Upper lobe of left lung (tissue), 6 donors: ENCODE results near the gene GLIPR1L1. TPM values are rescaled to one million over a fixed set of nuclear protein-coding genes. Genes with fewer than 3 reads are reported as not detected.
"Not testable (repeated sequence)": the region's sequence is repeated elsewhere in the genome, so short reads cannot be mapped to it uniquely, and the experiment has no call there.

Experiments
- ATAC-seq, 2 donors: fragments of 200-7000 bp; cut with Tn5 transposase; one replicate each; pipeline ENCODE4 v1.9.1; 2022; ENCODE audit warnings: mild to moderate bottlenecking in 2 of 2, moderate library complexity in 2 of 2; ENCODE audit not compliant: low FRiP score in 2 of 2
- DNase-seq, 2 donors: peaks; one replicate each; pipeline ENCODE4 v3.0.0-alpha.2; 2019 to 2020
- H3K27ac ChIP-seq, 4 donors: fragments of 200-600 bp; sonication (generic); one replicate each; pipeline ENCODE4 v1.5.1; 2016 to 2019
- H3K27me3 ChIP-seq, 4 donors: fragments of 200-600 bp; sonication (generic); one replicate each; pipeline ENCODE4 v1.5.1; 2017 to 2019
- H3K36me3 ChIP-seq, 4 donors: fragments of 200-600 bp; sonication (generic); one replicate each; pipeline ENCODE4 v1.5.1; 2016 to 2019
- H3K4me1 ChIP-seq, 4 donors: fragments of 200-600 bp; sonication (generic); one replicate each; pipeline ENCODE4 v1.5.1; 2018 to 2019
- H3K4me3 ChIP-seq, 4 donors: fragments of 200-600 bp; sonication (generic); one replicate each; pipeline ENCODE4 v1.5.1; 2017 to 2019; ENCODE audit warnings: mild to moderate bottlenecking in 2 of 4, moderate library complexity in 1 of 4
- H3K9me3 ChIP-seq, 4 donors: fragments of 200-600 bp; sonication (generic); one replicate each; pipeline ENCODE4 v1.5.1; 2018 to 2019
- CTCF ChIP-seq, 6 experiments: fragments of 450-650 bp in 4 of 6; fragments of 200-600 bp in 2 of 6; sonication (generic) in 2 of 6; IDR thresholded peaks; one replicate each; pipeline ENCODE4 v1.5.1; 2016 to 2019; ENCODE audit warnings: antibody characterized with exemption in 6 of 6
- EP300 ChIP-seq, 4 donors: sonication (generic); formaldehyde crosslinking; IDR thresholded peaks; one replicate each; pipeline ENCODE4 v1.5.1; 2017; ENCODE audit warnings: antibody characterized with exemption in 4 of 4, control low read depth in 2 of 4
- POLR2A ChIP-seq, 4 donors: fragments of 450-650 bp; IDR thresholded peaks; one replicate each; pipeline ENCODE4 v1.5.1; 2016 to 2017; ENCODE audit warnings: antibody characterized with exemption in 4 of 4, mild to moderate bottlenecking in 2 of 4
- POLR2AphosphoS5 ChIP-seq, 2 donors: sonication (generic); formaldehyde crosslinking; IDR thresholded peaks; one replicate each; pipeline ENCODE4 v1.5.1; 2017; ENCODE audit warnings: antibody characterized with exemption in 2 of 2
- WGBS, 2 donors: methylation state at CpG; one replicate each; pipeline ENCODE4 v1.1.5; 2017 to 2018; 5-methylcytosine and 5-hydroxymethylcytosine counted together
- total RNA-seq, 6 donors: library from RNA; depleted of rRNA in 4 of 6; stranded (reverse); fragments of >200 nt in 4 of 6; gene quantifications; one replicate each; pipeline versions ENCODE4 v1.1.0 to v1.2.1, GENCODE V29; 2016 to 2021
- donor health status: DM: no; HTN: no; CAD: no; lungs with moderate emphysema.
- donor health status: DM: no; HTN: yes; CAD: no; lungs with severe emphysema.

The GLIPR1L1 gene
- total RNA-seq, 6 donors from 2014 or later, result not detected

GRCh38 chr12:75341873-75342272, 7.4 kb downstream of the GLIPR1L1 start:
- H3K27me3 ChIP-seq, result no peaks in the 10 kb centered on the region
- no peaks in the 10 kb centered on the region for H3K36me3 ChIP-seq
- H3K4me1 ChIP-seq, result no peaks in the 10 kb centered on the region
- DNase-seq, result no peak
- H3K4me3 ChIP-seq, result no peak overlapping the region
- WGBS, 2 donors, result 93 to 99% methylated on average over 5 of the region's 5 CpGs
- no peak for TF ChIP-seq EP300 (IDR thresholded peaks at IDR 0.05)
- no peak for TF ChIP-seq CTCF (IDR thresholded peaks at IDR 0.05)
- no peak for TF ChIP-seq POLR2AphosphoS5 (IDR thresholded peaks at IDR 0.05)
- ATAC-seq, result no peak
- no peaks in the 10 kb centered on the region for H3K9me3 ChIP-seq
- H3K27ac ChIP-seq, result no peak overlapping the region

- no peaks in the 10 kb centered on the region for H3K27me3 ChIP-seq
- no peak for TF ChIP-seq CTCF (IDR thresholded peaks at IDR 0.05)
- 79 to 82% methylated on average over 2 of the region's 2 CpGs for WGBS, 2 donors
- no peaks in the 10 kb centered on the region for H3K4me1 ChIP-seq
- no peaks in the 10 kb centered on the region for H3K36me3 ChIP-seq
- no peak for ATAC-seq
- no peak overlapping the region for H3K27ac ChIP-seq
- no peaks in the 10 kb centered on the region for H3K9me3 ChIP-seq
- DNase-seq, result no peak
- no peak overlapping the region for H3K4me3 ChIP-seq
Observed at GRCh38 chr12:75345531-75345930, 11.1 kb downstream of the GLIPR1L1 start.

GRCh38 chr12:75346215-75346614, 11.7 kb downstream of the GLIPR1L1 start:
- not testable (repeated sequence) for DNase-seq, H3K36me3 ChIP-seq, ATAC-seq, H3K4me1 ChIP-seq, H3K27me3 ChIP-seq, H3K9me3 ChIP-seq, H3K4me3 ChIP-seq, H3K27ac ChIP-seq
- 86 to 94% methylated on average over 6 of the region's 6 CpGs for WGBS, 2 donors

GRCh38 chr12:75349946-75350345, 15.5 kb downstream of the GLIPR1L1 start:
- H3K27me3 ChIP-seq, result no peaks in the 10 kb centered on the region
- H3K36me3 ChIP-seq, result no peaks in the 10 kb centered on the region
- peak in 1 of 2 donors; percentile 7 for DNase-seq
- H3K4me3 ChIP-seq, result no peak overlapping the region
- H3K4me1 ChIP-seq, result no peaks in the 10 kb centered on the region
- peak in 1 of 2 donors; percentile 40 for ATAC-seq
- H3K27ac ChIP-seq, result no peak overlapping the region
- peaks cover 0 to 4% (median 1%) of the 10 kb centered on the region in 4 donors for H3K9me3 ChIP-seq
- WGBS, 2 donors, result 89 to 92% methylated on average over 4 of the region's 4 CpGs
- TF ChIP-seq POLR2A (IDR thresholded peaks at IDR 0.05), result no peak
- TF ChIP-seq CTCF (IDR thresholded peaks at IDR 0.05), result no peak
- no peak for TF ChIP-seq POLR2AphosphoS5 (IDR thresholded peaks at IDR 0.05)
- no peak for TF ChIP-seq EP300 (IDR thresholded peaks at IDR 0.05)

- peak in 1 of 2 donors; percentile 15 for ATAC-seq
Observed at GRCh38 chr12:75350413-75350812, 15.9 kb downstream of the GLIPR1L1 start.

More at GRCh38 chr12:75350413-75350812, 15.9 kb downstream of the GLIPR1L1 start:
- Histone ChIP-seq H3K9me3 (peaks cover 0 to 4% (median 1%) of the 10 kb centered on the region in 4 donors), H3K36me3 (no peaks in the 10 kb centered on the region), H3K4me1 (no peaks in the 10 kb centered on the region), H3K27ac (no peak overlapping the region), H3K27me3 (no peaks in the 10 kb centered on the region), H3K4me3 (no peak overlapping the region)
- no peak for DNase-seq
- WGBS, 2 donors, result 89 to 95% methylated on average over 2 of the region's 2 CpGs
- no peak for TF ChIP-seq CTCF (IDR thresholded peaks at IDR 0.05)
- TF ChIP-seq POLR2A (IDR thresholded peaks at IDR 0.05), result no peak
